HCT116 (cell line): ENCODE measurements around the gene KMT2C. TPM values are rescaled to one million over a fixed set of nuclear protein-coding genes. Genes with fewer than 3 reads are reported as not detected.

Source experiments
- ATAC-seq: fragments of 200-7000 bp; cut with Tn5 transposase; 2 replicates; pipeline ENCODE4 v1.9.1; 2020; ENCODE audit warnings: mild to moderate bottlenecking, moderate library complexity
- BruUV-seq: library from RNA; stranded (reverse); fragments of 400-500 nt; replicated peaks from 2 replicates; lab custom pipeline; 2021; lab: Mats Ljungman, UMichigan
- CTCF ChIA-PET: fragments of 300-600 bp; sonication (Branson Sonifier 250); formaldehyde crosslinking; loops from one replicate; lab custom pipeline; 2021; ENCODE audit warnings: antibody characterized with exemption; lab: Charles Lee
- POLR2A ChIA-PET: fragments of 300-600, 350-600 bp; sonication (Branson Sonifier 250); formaldehyde crosslinking; loops from one replicate; lab custom pipeline; 2021; ENCODE audit warnings: antibody characterized with exemption; lab: Charles Lee
- RAD21 ChIA-PET, 2 experiments: fragments of 300-600 bp; sonication (Branson Sonifier 250); formaldehyde crosslinking; loops; one replicate each; lab custom pipeline; 2023; ENCODE audit warnings: low total read pairs in 2 of 2; ENCODE audit not compliant: uncharacterized antibody in 2 of 2, unreplicated experiment in 2 of 2, low non-redundant PET in 1 of 2; lab: Charles Lee
- DNase-seq: peaks from one replicate; pipeline ENCODE4 v3.0.0-alpha.2; 2010; ENCODE audit warnings: low read depth, low spot score
- H2AFZ ChIP-seq: fragments of 200-600 bp; shearing (Covaris generic), sonication (generic); 2 replicates; pipeline ENCODE4 v1.6.1; 2017; ENCODE audit warnings: low read depth, mixed run types, mixed read lengths, antibody characterized with exemption, low read length; ENCODE audit not compliant: poor library complexity, severe bottlenecking
- H3K27ac ChIP-seq: 2 replicates; pipeline ENCODE4 v1.5.1; 2012; ENCODE audit warnings: low read depth, low read length
- H3K27me3 ChIP-seq: fragments of 200-600 bp; sonication (generic); 2 replicates; pipeline ENCODE4 v1.6.1; 2016; ENCODE audit warnings: mixed run types, low read length, mixed read lengths; ENCODE audit not compliant: insufficient read depth
- H3K36me3 ChIP-seq, 2 experiments: fragments of 200-500 bp in 1 of 2; fragments of 200-600 bp in 1 of 2; sonication (Bioruptor generic) in 1 of 2; sonication (generic) in 1 of 2; 2 replicates each; pipeline versions ENCODE4 v1.5.1 to v1.6.1; 2014 to 2016; ENCODE audit warnings: low read length in 2 of 2, inconsistent platforms in 1 of 2, mixed read lengths in 1 of 2, mixed run types in 1 of 2; ENCODE audit not compliant: insufficient read depth in 2 of 2, control insufficient read depth in 1 of 2
- H3K4me1 ChIP-seq, 2 experiments: fragments of 200-600 bp in 1 of 2; sonication (generic) in 1 of 2; 2 replicates each; pipeline versions ENCODE4 v1.5.1 to v1.6.1; 2012 to 2017; ENCODE audit warnings: low read length in 2 of 2, inconsistent platforms in 1 of 2, mild to moderate bottlenecking in 1 of 2, mixed read lengths in 1 of 2, mixed run types in 1 of 2, moderate library complexity in 1 of 2; ENCODE audit not compliant: insufficient read depth in 2 of 2, control insufficient read depth in 1 of 2
- H3K4me2 ChIP-seq: fragments of 200-600 bp; sonication (generic); 2 replicates; pipeline ENCODE4 v1.6.1; 2017; ENCODE audit warnings: mixed run types, low read length, mixed read lengths
- H3K4me3 ChIP-seq, 2 experiments: fragments of 200-600 bp in 1 of 2; sonication (generic) in 1 of 2; replicated peaks in 1 of 2; 2 replicates each; pipeline ENCODE4 v1.5.1; 2011 to 2016; ENCODE audit warnings: low read length in 2 of 2, control low read depth in 1 of 2, low read depth in 1 of 2, mild to moderate bottlenecking in 1 of 2, mixed read lengths in 1 of 2, mixed run types in 1 of 2
- H3K79me2 ChIP-seq: fragments of 200-600 bp; sonication (generic); 2 replicates; pipeline ENCODE4 v1.6.1; 2017; ENCODE audit warnings: mild to moderate bottlenecking, mixed run types, low read length, moderate library complexity, mixed read lengths; ENCODE audit not compliant: insufficient read depth
- H3K9ac ChIP-seq: fragments of 200-600 bp; sonication (generic); 2 replicates; pipeline ENCODE4 v1.6.1; 2016; ENCODE audit warnings: low read length, mixed read lengths
- H3K9me2 ChIP-seq: fragments of 200-600 bp; sonication (generic), shearing (Covaris generic); 2 replicates; pipeline ENCODE4 v1.6.1; 2017; ENCODE audit warnings: mixed run types, mild to moderate bottlenecking, moderate library complexity; ENCODE audit not compliant: insufficient read depth
- H3K9me3 ChIP-seq, 2 experiments: fragments of 200-500 bp in 1 of 2; fragments of 200-600 bp in 1 of 2; sonication (Bioruptor generic) in 1 of 2; sonication (generic) in 1 of 2; 2 replicates each; pipeline ENCODE4 v1.6.1; 2014 to 2017; ENCODE audit warnings: low read length in 2 of 2, mixed read lengths in 2 of 2, inconsistent platforms in 1 of 2, low read depth in 1 of 2, mild to moderate bottlenecking in 1 of 2, mixed run types in 1 of 2, moderate library complexity in 1 of 2; ENCODE audit not compliant: control insufficient read depth in 1 of 2, insufficient read depth in 1 of 2
- H4K20me1 ChIP-seq: fragments of 200-600 bp; sonication (generic), shearing (Covaris generic); 2 replicates; pipeline ENCODE4 v1.6.1; 2017; ENCODE audit warnings: mixed run types, mild to moderate bottlenecking, moderate library complexity; ENCODE audit not compliant: insufficient read depth
- CEBPB ChIP-seq: IDR thresholded peaks from 2 replicates; pipeline ENCODE4 v1.6.1; 2012; ENCODE audit warnings: low read depth
- ELF1 ChIP-seq: IDR thresholded peaks from 2 replicates; pipeline ENCODE4 v1.6.1; 2012; ENCODE audit warnings: low read depth, borderline replicate concordance
- FOSL1 ChIP-seq: IDR thresholded peaks from 2 replicates; pipeline ENCODE4 v1.6.1; 2012; ENCODE audit warnings: low read depth
- REST ChIP-seq: IDR thresholded peaks from 2 replicates; pipeline ENCODE4 v1.6.1; 2012; ENCODE audit warnings: low read depth
- SIN3A ChIP-seq: IDR thresholded peaks from 2 replicates; pipeline ENCODE4 v1.6.1; 2012; ENCODE audit warnings: low read depth
- intact Hi-C: fragments of 100-400 bp; cut with micrococcal nuclease; formaldehyde crosslinking; loops from 2 replicates; pipeline ENCODE4 v1.10.0; 2022
- total RNA-seq: library from RNA; stranded (reverse); gene quantifications from one replicate; pipeline ENCODE4 v1.2.1, GENCODE V29; 2021; ENCODE audit not compliant: unreplicated experiment

Gene KMT2C
- total RNA-seq, 1 experiment from 2014 or later, result 22.9 TPM

- H3K9me3 ChIP-seq, result no peaks in the 10 kb centered on the region
- RAD21 ChIA-PET, result no interaction called here
Observed at GRCh38 chr7:152328234-152328633, 107.6 kb downstream of the KMT2C start.

More at GRCh38 chr7:152328234-152328633, 107.6 kb downstream of the KMT2C start:
- H3K4me1 ChIP-seq, result no peaks in the 10 kb centered on the region
- CTCF ChIA-PET, result no interaction called here
- no peak overlapping the region for H3K9ac ChIP-seq
- H3K27ac ChIP-seq, result no peak overlapping the region
- H3K27me3 ChIP-seq, result no peaks in the 10 kb centered on the region
- no peak overlapping the region for H2AFZ ChIP-seq
- TF ChIP-seq REST, result no peak
- TF ChIP-seq FOSL1, result no peak
- TF ChIP-seq CEBPB, result no peak
- no peak for TF ChIP-seq SIN3A
- no peak for TF ChIP-seq ELF1
- TF ChIP-seq, all 23 proteins: peak for 0
- BruUV-seq, result no TSS peak
- POLR2A ChIA-PET, result no interaction called here
- H3K4me2 ChIP-seq, result no peak overlapping the region
- H3K4me3 ChIP-seq, result no peak overlapping the region
- no peak for DNase-seq
- H3K36me3 ChIP-seq, result no peaks in the 10 kb centered on the region
- no peaks in the 10 kb centered on the region for H4K20me1 ChIP-seq
- ATAC-seq, result no peak
- intact Hi-C loops, result no loop called here
- H3K9me2 ChIP-seq, result no peaks in the 10 kb centered on the region
- H3K79me2 ChIP-seq, result peaks cover 2% of the 10 kb centered on the region
